Chondrocyte (in vitro differentiated cells): ENCODE results near the gene TENT4A. TPM values are rescaled to one million over a fixed set of nuclear protein-coding genes. Genes with fewer than 3 reads are reported as not detected.

Experiments used
- DNase-seq: peaks from one replicate; pipeline ENCODE4 v3.0.0; 2021; ENCODE audit warnings: mixed read lengths, low spot score
- H3K27ac Mint-ChIP-seq: one replicate; pipeline ENCODE4 v1.8.0; 2021; ENCODE audit warnings: mild to moderate bottlenecking, moderate library complexity, mixed read lengths; ENCODE audit not compliant: unreplicated experiment
- H3K27me3 Mint-ChIP-seq: 2 replicates; pipeline ENCODE4 v1.8.0; 2021; ENCODE audit warnings: low read depth, mixed read lengths
- H3K36me3 Mint-ChIP-seq: 2 replicates; pipeline ENCODE4 v1.8.0; 2021; ENCODE audit warnings: low read depth, mixed read lengths
- H3K4me1 Mint-ChIP-seq: 2 replicates; pipeline ENCODE4 v1.8.0; 2021; ENCODE audit warnings: low read depth, mild to moderate bottlenecking, mixed read lengths
- H3K4me3 Mint-ChIP-seq: one replicate; pipeline ENCODE4 v1.8.0; 2021; ENCODE audit warnings: mild to moderate bottlenecking, moderate library complexity, mixed read lengths; ENCODE audit not compliant: unreplicated experiment
- H3K9me3 Mint-ChIP-seq: 2 replicates; pipeline ENCODE4 v1.8.0; 2021; ENCODE audit warnings: low read depth, mixed read lengths
- CTCF ChIP-seq: fragments of 200-600 bp; sonication (generic); IDR thresholded peaks from 2 replicates; pipeline ENCODE4 v1.5.0; 2021; ENCODE audit warnings: antibody characterized with exemption, mild to moderate bottlenecking, moderate library complexity
- total RNA-seq: library from RNA; stranded (reverse); gene quantifications from 3 replicates; pipeline ENCODE4 v1.2.1, GENCODE V29; 2021

The TENT4A gene
- total RNA-seq, 1 donor from 2014 or later = 21.5 TPM

- H3K27ac Mint-ChIP-seq = no peak overlapping the region
Observed at GRCh38 chr5:6729386-6730310, 16.4 kb downstream of the TENT4A start.

GRCh38 chr5:6730407-6730806 is 17.2 kb downstream of the TENT4A start:
- Mint-ChIP-seq H3K4me1 (peaks cover 92% of the 10 kb centered on the region), H3K4me3 (no peak overlapping the region), H3K9me3 (no peaks in the 10 kb centered on the region), H3K27ac (peak overlapping the region; percentile 41), H3K36me3 (no peaks in the 10 kb centered on the region), H3K27me3 (no peaks in the 10 kb centered on the region)
- no peak for DNase-seq
- no peak for TF ChIP-seq CTCF

More at GRCh38 chr5:6729386-6730310, 16.4 kb downstream of the TENT4A start:
- peaks cover 92% of the 10 kb centered on the region for H3K4me1 Mint-ChIP-seq
- no peak for TF ChIP-seq CTCF
- no peaks in the 10 kb centered on the region for H3K36me3 Mint-ChIP-seq
- H3K9me3 Mint-ChIP-seq = no peaks in the 10 kb centered on the region
- no peaks in the 10 kb centered on the region for H3K27me3 Mint-ChIP-seq
- H3K4me3 Mint-ChIP-seq = no peak overlapping the region
- no peak for DNase-seq

GRCh38 chr5:6730807-6731206 is 17.6 kb downstream of the TENT4A start:
- peaks cover 91% of the 10 kb centered on the region for H3K4me1 Mint-ChIP-seq
- no peak overlapping the region for H3K4me3 Mint-ChIP-seq
- peak overlapping the region; percentile 45 for H3K27ac Mint-ChIP-seq
- H3K9me3 Mint-ChIP-seq = no peaks in the 10 kb centered on the region
- no peak for TF ChIP-seq CTCF
- H3K27me3 Mint-ChIP-seq = no peaks in the 10 kb centered on the region
- H3K36me3 Mint-ChIP-seq = no peaks in the 10 kb centered on the region
- no peak for DNase-seq

- H3K9me3 Mint-ChIP-seq = no peaks in the 10 kb centered on the region
- H3K4me1 Mint-ChIP-seq = peaks cover 85% of the 10 kb centered on the region
- TF ChIP-seq CTCF = no peak
- H3K4me3 Mint-ChIP-seq = no peak overlapping the region
- H3K27ac Mint-ChIP-seq = peak overlapping the region; percentile 83
- DNase-seq = no peak
- H3K27me3 Mint-ChIP-seq = no peaks in the 10 kb centered on the region
- H3K36me3 Mint-ChIP-seq = no peaks in the 10 kb centered on the region
Observed at GRCh38 chr5:6731465-6732237, 18.4 kb downstream of the TENT4A start.
